ENCODE measurements around the gene NFYA. TPM values are rescaled to one million over a fixed set of nuclear protein-coding genes. Genes with fewer than 3 reads are reported as not detected.

Gene NFYA
- total and polyA plus RNA-seq, 9 of the 15 experiments (the other 6 are each of a cell fraction or from before 2014, with no cell fraction given), result 7.3 to 37.1 (median 21.8) TPM

DNA sequence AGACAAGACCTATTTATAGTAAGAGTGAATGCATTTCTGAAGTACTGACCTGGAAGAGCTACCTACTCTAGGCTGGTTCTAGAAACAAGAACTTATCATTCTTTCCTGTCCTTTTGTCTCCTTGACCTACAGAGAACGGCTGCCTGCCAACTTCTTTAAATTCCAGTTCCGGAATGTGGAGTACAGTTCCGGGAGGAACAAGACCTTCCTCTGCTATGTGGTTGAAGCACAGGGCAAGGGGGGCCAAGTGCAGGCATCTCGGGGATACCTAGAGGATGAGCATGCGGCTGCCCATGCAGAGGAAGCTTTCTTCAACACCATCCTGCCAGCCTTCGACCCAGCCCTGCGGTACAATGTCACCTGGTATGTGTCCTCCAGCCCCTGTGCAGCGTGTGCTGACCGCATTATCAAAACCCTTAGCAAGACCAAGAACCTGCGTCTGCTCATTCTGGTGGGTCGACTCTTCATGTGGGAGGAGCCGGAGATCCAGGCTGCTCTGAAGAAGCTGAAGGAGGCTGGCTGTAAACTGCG, 11.5 kb upstream of the NFYA start (continued):
- TF ChIP-seq KLF6 (CRISPR knock-in tag; IDR thresholded peaks at IDR 0.05; ENCODE audit: borderline replicate concordance), result no peak
- no peak for TF ChIP-seq CBFA2T2 (conservative IDR thresholded peaks at IDR 0.05)
- TF ChIP-seq, protein P1, sequence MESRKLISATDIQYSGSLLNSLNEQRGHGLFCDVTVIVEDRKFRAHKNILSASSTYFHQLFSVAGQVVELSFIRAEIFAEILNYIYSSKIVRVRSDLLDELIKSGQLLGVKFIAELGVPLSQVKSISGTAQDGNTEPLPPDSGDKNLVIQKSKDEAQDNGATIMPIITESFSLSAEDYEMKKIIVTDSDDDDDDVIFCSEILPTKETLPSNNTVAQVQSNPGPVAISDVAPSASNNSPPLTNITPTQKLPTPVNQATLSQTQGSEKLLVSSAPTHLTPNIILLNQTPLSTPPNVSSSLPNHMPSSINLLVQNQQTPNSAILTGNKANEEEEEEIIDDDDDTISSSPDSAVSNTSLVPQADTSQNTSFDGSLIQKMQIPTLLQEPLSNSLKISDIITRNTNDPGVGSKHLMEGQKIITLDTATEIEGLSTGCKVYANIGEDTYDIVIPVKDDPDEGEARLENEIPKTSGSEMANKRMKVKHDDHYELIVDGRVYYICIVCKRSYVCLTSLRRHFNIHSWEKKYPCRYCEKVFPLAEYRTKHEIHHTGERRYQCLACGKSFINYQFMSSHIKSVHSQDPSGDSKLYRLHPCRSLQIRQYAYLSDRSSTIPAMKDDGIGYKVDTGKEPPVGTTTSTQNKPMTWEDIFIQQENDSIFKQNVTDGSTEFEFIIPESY (CRISPR knock-in tag; IDR thresholded peaks at IDR 0.05), result no peak

DNA sequence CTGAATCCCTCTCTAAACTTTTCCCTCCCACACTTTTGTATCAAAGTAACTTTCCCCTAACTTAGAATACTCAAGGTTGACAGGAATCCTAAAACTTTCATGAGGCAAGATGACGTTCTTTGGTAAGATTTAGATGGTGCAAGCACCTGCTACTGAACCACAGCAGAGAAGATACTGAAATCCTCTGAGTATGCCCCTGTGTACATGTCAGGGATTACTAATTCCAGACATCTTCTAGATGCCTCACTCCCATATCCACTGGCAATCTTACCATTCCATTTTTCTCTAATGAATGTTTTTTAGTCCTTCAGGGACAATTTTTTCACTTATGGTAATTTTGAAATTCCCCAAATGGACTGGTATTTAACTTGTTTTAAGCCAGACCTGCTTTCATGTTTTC, 10.7 kb upstream of the NFYA start:
- no peaks in the 10 kb centered on the region for H3K9me1 ChIP-seq (ENCODE audit: control insufficient read depth, insufficient read depth, low read length)
- POLR2A ChIA-PET, result interaction anchor here (0.8 to 1.3 kb wide), 3 partner anchors 11 to 942 kb away, joined by 3 to 4 read pairs (median 3); partner anchors contain the start of gene NFYA
- H3K36me3 ChIP-seq (ENCODE audit: control insufficient read depth, insufficient read depth, low read length), result peaks cover 45% of the 10 kb centered on the region
- no TSS peak for BruUV-seq (replicated peaks)
- TF ChIP-seq RUNX1 (IDR thresholded peaks at IDR 0.05; ENCODE audit: low read depth) (no peak), THRA (IDR thresholded peaks at IDR 0.05) (no peak), ZNF696 (CRISPR knock-in tag; conservative IDR thresholded peaks at IDR 0.05) (no peak)
- FAIRE-seq (no peak), DNase-seq (ENCODE audit: extremely low read depth in 1 of 4, low spot score in 3 of 4) (no peak), ATAC-seq (no peak)
- no peak overlapping the region for H3K27ac ChIP-seq (ENCODE audit: extremely low read depth, low read depth, low read length)
- 77% methylated on average over 1 of the region's 1 CpG for WGBS (ENCODE audit: insufficient coverage, low coverage, missing lambda C conversion rate)
- intact Hi-C loops (cut with micrococcal nuclease), result no loop called here
- no peak overlapping the region for H3K4me2 ChIP-seq (ENCODE audit: insufficient read depth, low read length)
- no peaks in the 10 kb centered on the region for H4K20me1 ChIP-seq (replicated peaks; ENCODE audit: control insufficient read depth, insufficient read depth, low read length)
- in situ Hi-C loops (cut with MboI), result no loop called here
- no peaks in the 10 kb centered on the region for H3K79me2 ChIP-seq (ENCODE audit: control insufficient read depth, insufficient read depth, low read length)
- CTCF ChIA-PET (ENCODE audit: low intra/inter-chr PET ratio), result no interaction called here
- H3K4me3 ChIP-seq, result no peak overlapping the region
- H2AFZ ChIP-seq (ENCODE audit: low read depth, low read length), result no peak overlapping the region
- no peaks in the 10 kb centered on the region for H3K9me3 ChIP-seq (replicated peaks; ENCODE audit: control insufficient read depth, insufficient read depth, low read depth, low read length)
- no peak overlapping the region for H3K9ac ChIP-seq (ENCODE audit: insufficient read depth in 1 of 2, low read depth in 2 of 2, low read length in 2 of 2)
- H3K4me1 ChIP-seq (replicated peaks in 1 of 2; ENCODE audit: control insufficient read depth in 2 of 2, insufficient read depth in 2 of 2, low read length in 2 of 2), result peaks cover 5 to 30% of the 10 kb centered on the region in 2 experiments; a peak in 4 of 5 replicates
- no peaks in the 10 kb centered on the region for H3K27me3 ChIP-seq (ENCODE audit: control insufficient read depth in 2 of 2, insufficient read depth in 2 of 2, low read length in 2 of 2)

Data from K562 (cell line).